Measurements from ENCODE around the gene NBDY. TPM values are rescaled to one million over a fixed set of nuclear protein-coding genes. Genes with fewer than 3 reads are reported as not detected.

NBDY gene, protein sequence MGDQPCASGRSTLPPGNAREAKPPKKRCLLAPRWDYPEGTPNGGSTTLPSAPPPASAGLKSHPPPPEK
- total RNA-seq, result 10 to 100 TPM in 2 of 4 donors, 1 to 10 TPM in 2; 7.0 to 25.1 (median 9.5) TPM

DNA sequence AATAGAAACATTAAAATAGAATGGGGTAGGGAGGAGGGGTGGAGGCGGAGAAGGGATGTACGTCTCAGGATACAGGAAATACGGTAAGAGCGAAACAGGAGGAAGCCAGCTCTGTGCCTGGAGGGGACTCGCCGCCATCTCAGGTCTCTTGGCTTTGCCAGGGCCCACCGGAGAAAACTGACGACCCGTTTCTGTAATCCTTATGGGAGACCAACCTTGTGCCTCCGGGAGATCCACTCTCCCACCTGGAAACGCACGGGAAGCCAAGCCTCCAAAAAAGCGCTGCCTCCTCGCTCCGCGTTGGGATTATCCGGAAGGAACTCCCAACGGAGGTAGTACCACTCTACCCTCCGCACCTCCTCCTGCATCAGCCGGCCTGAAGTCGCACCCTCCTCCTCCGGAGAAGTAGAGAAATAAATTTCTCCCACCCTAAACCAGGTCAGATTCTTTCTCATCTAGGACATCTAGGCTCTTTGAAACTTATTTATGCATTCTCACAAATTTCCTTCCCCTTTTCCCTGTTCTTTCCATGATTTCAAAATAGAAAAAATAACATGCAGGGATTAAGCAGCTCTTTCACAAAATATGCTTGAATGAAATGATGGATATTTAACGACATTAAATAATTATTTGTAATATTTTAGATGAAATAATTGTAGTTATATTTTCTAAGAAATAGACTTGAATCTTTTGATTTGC, at the start of gene NBDY:
NBDY (plus strand) TSS at position 92 of the 699 bp plus-strand sequence; CDS start at position 203, 111 bp downstream.
- TF ChIP-seq, protein P1, sequence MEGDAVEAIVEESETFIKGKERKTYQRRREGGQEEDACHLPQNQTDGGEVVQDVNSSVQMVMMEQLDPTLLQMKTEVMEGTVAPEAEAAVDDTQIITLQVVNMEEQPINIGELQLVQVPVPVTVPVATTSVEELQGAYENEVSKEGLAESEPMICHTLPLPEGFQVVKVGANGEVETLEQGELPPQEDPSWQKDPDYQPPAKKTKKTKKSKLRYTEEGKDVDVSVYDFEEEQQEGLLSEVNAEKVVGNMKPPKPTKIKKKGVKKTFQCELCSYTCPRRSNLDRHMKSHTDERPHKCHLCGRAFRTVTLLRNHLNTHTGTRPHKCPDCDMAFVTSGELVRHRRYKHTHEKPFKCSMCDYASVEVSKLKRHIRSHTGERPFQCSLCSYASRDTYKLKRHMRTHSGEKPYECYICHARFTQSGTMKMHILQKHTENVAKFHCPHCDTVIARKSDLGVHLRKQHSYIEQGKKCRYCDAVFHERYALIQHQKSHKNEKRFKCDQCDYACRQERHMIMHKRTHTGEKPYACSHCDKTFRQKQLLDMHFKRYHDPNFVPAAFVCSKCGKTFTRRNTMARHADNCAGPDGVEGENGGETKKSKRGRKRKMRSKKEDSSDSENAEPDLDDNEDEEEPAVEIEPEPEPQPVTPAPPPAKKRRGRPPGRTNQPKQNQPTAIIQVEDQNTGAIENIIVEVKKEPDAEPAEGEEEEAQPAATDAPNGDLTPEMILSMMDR (IDR thresholded peaks at IDR 0.05; ENCODE audit: low read depth), result no peak

DNA sequence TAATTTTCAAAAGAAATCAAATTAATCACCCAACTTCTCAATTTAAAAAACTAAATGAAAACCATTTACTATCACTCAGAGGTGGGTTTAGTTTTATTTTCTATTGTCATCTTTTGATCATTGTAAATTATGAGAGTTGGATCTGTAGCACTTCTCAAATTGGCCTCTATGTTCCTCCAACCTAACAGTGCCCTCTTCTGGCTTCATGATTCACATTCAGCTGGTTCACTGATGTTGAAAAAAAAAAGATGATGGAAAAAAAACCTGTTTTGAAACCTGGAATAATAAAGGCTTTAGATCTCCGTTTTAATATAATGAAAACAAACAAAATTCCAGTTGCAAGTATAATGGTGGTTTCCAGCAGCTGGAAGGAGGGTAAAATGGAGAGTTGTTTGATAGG, 2.4 kb upstream of the NBDY start:
- TF ChIP-seq, protein P1 (IDR thresholded peaks at IDR 0.05; ENCODE audit: low read depth), result no peak

DNA sequence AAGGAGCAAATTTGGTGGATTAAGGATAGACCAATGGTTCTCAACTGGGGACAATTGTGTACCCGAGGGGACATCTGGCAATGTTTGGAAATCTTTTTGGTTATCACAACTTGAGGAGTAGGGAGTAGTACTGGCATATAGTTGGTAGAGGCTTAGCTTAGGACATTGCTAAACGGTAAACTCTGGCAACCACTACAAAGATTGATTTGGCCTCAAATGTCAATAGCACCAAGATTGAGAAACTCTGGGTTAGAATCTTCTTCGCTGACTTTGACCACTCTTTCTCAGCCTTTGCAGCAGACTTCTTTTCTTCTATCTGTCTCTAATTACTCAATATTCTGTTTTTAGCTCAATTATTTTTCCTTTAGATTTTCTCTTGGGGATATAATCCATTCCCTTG, 1.5 kb upstream of the NBDY start:
- TF ChIP-seq, protein P1 (IDR thresholded peaks at IDR 0.05; ENCODE audit: low read depth), result no peak

DNA sequence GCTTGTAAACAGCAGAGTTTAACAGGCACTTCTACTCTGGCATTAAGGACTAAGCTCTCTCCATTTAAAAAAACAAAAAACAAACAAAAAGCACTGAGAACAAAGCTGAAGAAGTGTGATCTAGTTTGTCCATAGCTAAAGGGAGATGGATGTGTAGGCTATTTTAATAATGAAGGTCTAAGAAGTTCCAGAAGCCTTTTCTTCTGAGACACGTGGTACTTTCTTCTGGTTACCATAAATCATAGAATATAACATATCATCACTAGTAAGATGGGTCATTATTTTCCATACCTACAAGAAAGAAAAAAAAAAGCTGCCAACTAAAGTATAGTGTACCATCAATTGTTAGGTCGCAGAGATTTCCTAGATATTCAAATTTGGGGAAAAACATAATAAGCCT, 722 bp upstream of the NBDY start:
- TF ChIP-seq, protein P1 (IDR thresholded peaks at IDR 0.05; ENCODE audit: low read depth), result no peak

DNA sequence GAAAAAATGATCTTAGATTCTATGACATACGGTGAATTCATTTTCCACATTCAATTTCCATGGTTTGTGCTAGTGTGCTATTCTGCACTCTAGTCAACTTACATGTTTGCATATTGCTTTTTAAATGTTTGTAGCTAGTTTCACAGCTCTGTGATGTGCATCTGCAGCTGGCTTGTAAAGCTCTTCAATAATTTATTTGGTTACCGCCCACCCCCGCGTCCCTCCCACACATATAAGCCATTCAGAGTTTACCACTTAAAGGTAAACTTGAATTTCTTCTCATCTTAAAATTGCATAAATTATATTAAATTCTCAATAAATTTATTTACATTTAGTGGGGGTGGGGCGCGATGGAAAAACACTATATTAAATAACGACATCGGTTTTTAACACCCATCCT, 291 bp upstream of the NBDY start:
- TF ChIP-seq, protein P1 (IDR thresholded peaks at IDR 0.05; ENCODE audit: low read depth), result no peak

DNA sequence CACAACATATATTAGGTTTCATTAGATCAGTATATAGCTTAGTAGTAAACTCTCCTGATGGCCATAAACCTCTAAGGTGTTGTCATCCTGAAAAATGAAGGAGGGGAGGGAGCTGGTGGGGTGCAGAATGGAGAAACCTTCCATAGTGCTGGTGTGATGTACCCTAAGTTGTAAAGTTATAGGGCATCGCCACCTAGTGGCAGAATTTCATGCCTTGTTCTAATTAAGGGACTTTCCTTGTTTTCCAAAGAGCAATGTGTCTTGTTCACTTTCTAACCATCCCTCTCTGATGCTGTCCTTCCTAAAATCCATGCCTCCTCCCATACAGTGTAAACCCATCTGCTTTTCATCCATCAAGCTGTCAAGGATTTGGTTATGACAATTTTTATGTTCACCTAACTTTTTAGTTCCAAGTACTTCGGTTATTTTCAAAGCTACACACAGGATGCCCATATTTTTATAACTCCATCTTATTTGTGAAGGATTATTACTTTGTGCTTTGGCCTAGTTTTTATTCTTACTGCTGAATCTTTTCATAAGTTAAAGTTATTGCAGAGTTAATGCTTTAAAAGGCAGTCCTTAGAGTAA, 4.5 kb downstream of the NBDY start:
- TF ChIP-seq, protein P1 (IDR thresholded peaks at IDR 0.05; ENCODE audit: low read depth), result no peak

DNA sequence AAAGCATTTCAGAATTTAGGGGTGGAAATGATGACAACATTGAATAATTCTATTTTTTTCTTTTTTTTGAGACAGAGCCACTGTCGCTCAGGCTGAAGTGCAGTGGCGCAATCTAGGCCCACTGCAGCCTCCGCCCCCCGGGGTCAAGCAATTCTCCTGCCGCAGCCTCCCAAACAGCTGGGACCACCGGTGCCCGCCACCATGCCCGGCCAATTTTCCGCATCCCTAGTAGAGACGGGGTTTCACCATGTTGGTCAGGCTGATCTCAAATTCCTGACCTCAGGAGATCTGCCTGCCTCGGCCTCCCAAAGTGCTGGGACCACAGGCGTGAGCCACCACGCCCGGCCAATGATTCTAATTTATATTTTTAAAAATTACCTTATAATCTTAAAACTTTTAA, 7.2 kb downstream of the NBDY start:
- TF ChIP-seq, protein P1 (IDR thresholded peaks at IDR 0.05; ENCODE audit: low read depth), result no peak

All from subcutaneous adipose tissue (tissue), 4 donors.